HG02642 (cell line): Measurements from ENCODE around the gene LYRM4.
A peak's percentile ranks its signal among the peaks of the same experiment; 100 is the strongest.

Experiments
- ATAC-seq: cut with Tn5 transposase; IDR thresholded peaks from one replicate; pipeline ENCODE4 v1.9.1; 2021; ENCODE audit warnings: mild to moderate bottlenecking; ENCODE audit not compliant: unreplicated experiment, poor library complexity

The LYRM4 gene

GRCh38 chr6:5260661-5261544, at the start of gene LYRM4, which contains the start of gene FARS2:
Gene LYRM4 (minus strand): TSS chr6:5260950. CDS start chr6:5260733, 217 bp downstream.
Gene FARS2 (plus strand): TSS chr6:5261513.
- peak; percentile 86 for ATAC-seq

DNA sequence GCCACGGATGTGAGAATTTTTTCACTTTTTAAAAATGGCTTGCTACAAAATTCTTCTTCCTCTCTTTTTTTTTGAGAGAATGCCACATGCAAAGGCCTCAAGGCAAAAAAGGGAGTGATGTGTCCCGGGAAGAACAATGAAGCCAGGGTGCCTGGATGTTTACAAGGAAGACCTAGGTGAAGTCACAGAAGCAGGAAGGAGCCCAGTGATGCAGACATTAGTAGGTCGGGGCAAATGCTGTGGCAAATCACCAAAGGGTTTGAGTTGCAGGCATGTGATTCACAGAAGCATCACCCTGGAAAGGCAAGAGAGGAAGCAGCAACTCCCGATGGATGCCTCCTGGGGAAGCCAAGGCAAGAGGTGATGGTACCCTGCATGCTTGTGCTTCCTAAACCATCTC, 47.3 kb upstream of the LYRM4 start:
- ATAC-seq: no peak

DNA sequence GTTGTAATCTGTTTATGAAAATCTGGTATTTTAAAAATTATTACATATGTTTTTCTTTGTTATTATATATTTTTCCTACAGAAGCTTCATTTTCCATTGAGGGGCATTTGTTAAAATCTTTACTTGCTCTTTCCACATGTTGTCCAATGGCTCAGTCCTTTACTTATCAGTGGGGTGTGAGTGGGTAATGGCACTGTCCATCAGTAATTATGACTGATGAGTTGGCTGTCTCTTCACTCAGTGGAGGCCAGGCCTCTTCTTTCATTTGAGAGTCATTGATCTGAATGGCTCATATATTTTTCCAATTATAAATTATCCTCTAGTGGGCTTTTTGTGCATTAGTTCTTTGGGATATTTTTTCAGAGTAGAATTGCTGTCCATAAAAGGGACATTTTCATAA, 46.3 kb upstream of the LYRM4 start:
- ATAC-seq: no peak

DNA sequence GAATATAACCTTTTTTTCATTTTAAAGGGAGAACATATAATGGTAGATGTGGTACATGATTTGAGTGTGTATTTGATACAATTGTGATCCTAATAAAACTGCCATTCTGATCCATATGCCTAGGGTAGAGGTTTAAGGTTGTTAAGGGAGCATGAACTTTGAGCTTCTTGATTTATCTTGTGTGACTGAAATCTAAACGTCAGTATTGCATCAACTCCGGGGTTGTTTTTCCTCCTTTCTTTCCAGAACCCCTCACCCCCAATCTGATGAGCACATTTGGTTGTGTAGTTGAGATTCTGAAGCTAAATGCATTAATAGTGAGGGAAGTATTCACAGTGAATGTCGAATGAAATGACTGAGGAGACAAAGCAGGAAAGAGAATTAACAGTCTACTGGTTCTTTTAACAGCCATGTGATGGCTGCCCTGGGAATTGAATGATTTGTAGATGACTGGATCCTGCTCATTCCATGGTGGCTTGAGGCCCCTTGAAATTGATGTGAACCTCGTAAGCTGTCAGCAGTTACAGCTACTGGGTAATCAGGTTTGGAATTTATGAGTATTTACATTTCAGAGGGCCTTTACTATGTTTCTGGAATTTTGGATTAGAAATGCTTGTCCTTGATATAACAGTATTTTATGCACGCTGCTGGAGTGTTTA, 45.3 kb upstream of the LYRM4 start:
- ATAC-seq: no peak

- no peak for ATAC-seq
These were observed 42.9 kb upstream of the LYRM4 start for GRCh38 chr6:5303682-5304081.

GRCh38 chr6:5302995-5303622, 42.4 kb upstream of the LYRM4 start:
- peak; percentile 76 for ATAC-seq

DNA sequence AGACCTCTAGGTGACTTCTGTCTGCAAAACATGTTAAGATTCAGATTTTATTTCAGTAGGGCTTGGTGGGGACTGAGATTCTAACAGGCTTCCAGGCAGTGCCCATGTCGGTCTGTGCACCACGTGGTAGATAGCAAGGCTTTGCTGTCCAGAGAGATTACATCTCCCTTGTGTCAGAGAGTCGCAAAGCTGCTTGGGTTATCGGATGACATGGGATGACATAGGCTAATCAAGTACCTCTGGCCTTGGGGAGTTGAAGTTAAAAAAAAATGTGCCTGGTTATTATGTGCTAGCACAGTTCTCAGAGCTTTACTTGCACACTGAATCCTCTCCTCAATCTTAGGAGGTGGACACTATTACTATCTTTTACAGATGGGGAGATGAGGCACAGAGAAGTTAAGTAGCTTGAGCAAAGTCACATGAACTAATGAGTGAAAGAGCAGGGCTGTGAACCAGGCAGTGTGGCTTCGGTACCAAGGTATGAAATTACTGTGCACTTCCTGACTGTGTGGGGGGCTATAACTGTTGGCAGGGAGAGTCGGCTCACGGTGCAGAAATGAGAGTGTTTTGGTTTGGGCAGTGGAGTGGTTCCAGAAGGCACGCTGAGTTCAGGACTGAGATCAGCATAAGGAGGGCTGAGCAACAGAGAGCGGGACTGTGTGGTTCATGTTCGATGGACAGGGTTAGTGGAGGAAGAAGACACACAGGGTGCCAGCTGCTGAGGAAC, 41.6 kb upstream of the LYRM4 start:
- peak; percentile 90 for ATAC-seq

- no peak for ATAC-seq
These were observed 39.5 kb upstream of the LYRM4 start for GRCh38 chr6:5300206-5300764.

GRCh38 chr6:5295623-5296022, 34.9 kb upstream of the LYRM4 start:
- no peak for ATAC-seq

GRCh38 chr6:5294392-5295211, 33.9 kb upstream of the LYRM4 start:
- no peak for ATAC-seq

DNA sequence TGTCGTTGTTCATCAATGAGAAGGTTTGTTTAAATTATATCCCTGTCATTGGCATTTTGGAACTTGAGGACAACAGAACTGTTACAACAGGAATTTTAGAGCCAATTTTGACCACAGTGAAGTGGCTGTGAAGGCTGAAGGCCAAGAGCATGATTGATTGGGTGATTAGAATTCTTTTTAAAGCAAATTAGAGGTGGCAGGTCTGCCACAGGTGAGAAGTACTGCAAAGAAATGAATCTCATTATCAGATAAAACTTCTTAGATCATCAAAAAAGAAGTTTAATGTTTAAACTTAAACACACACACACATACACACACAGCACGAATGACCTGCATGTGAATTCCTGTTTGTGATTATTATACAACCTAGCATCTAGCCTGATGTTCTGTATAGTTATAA, 32.9 kb upstream of the LYRM4 start:
- ATAC-seq: no peak

- no peak for ATAC-seq
These were observed 31.4 kb upstream of the LYRM4 start for GRCh38 chr6:5292154-5292553.

GRCh38 chr6:5290500-5290899, 29.8 kb upstream of the LYRM4 start:
- no peak for ATAC-seq

DNA sequence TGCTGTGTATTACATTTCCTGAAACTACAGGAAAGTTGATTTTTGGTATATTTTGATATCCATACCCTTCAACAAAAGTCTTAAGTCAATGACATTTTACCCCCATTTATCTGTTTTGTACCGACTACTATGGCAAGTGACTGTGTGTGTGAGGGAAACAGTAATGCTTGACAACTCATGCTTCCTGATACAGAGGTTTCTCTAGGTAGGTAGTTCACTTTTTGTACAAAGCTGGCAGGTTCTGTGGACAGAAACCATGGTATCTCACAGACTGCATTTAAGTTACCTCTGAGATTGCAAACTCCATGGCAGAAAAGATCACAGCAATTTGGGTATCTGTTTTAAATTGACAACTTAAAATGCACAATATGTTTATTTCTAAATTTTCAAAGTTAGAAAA, 29.3 kb upstream of the LYRM4 start:
- no peak for ATAC-seq

GRCh38 chr6:5287966-5288297, 27.2 kb upstream of the LYRM4 start:
- no peak for ATAC-seq

- ATAC-seq: no peak
These were observed 26.6 kb upstream of the LYRM4 start for GRCh38 chr6:5287205-5287965.

GRCh38 chr6:5286780-5287179, 26.0 kb upstream of the LYRM4 start:
- ATAC-seq: no peak

DNA sequence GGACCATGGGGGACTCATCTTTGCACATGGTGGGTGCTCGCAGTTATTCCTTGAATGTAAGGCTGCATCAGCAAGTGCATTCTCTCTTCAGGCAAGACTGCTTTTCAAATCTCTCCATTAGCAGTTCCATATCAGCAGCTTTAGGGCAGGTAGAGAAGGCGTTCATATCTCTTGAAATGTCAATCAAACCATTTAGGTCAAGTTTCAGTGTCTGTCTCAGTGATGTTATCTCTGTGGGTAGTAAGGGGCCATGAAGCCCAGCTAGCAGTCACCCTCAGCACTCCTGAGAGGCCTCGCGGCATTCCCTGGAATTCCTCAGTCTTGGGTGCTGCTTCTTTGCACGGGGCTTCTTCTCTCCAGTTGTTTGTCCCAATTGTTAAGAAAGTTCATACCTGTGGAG, 24.8 kb upstream of the LYRM4 start:
- no peak for ATAC-seq

DNA sequence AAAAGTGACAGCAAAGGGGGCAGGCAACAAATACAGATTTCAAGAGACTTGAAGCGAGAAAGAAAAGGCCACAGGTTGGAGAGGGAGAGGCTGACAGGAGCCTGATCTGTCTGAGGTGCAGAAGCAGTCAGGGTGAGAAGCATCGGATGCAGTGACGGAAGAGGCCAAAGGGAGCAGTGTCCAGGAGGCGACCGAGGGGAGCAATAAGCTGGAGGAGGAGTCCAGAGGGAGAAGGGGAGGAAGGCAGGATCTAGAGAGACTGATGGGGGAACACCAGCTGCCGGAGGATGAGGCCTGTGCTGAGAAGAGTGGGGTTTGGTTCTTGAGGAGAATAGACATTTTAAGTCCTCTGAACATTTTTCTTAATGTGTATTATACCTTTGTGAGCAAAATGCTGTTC, 24.3 kb upstream of the LYRM4 start:
- ATAC-seq: no peak
